Right hindlimb (tissue), 1 donor: Measurements from ENCODE around the gene ERVFRD-1.

ENCODE experiments used
- DNase-seq: peaks from one replicate; pipeline ENCODE4 v3.0.0-alpha.2; 2018

ERVFRD-1 gene, protein sequence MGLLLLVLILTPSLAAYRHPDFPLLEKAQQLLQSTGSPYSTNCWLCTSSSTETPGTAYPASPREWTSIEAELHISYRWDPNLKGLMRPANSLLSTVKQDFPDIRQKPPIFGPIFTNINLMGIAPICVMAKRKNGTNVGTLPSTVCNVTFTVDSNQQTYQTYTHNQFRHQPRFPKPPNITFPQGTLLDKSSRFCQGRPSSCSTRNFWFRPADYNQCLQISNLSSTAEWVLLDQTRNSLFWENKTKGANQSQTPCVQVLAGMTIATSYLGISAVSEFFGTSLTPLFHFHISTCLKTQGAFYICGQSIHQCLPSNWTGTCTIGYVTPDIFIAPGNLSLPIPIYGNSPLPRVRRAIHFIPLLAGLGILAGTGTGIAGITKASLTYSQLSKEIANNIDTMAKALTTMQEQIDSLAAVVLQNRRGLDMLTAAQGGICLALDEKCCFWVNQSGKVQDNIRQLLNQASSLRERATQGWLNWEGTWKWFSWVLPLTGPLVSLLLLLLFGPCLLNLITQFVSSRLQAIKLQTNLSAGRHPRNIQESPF

DNA sequence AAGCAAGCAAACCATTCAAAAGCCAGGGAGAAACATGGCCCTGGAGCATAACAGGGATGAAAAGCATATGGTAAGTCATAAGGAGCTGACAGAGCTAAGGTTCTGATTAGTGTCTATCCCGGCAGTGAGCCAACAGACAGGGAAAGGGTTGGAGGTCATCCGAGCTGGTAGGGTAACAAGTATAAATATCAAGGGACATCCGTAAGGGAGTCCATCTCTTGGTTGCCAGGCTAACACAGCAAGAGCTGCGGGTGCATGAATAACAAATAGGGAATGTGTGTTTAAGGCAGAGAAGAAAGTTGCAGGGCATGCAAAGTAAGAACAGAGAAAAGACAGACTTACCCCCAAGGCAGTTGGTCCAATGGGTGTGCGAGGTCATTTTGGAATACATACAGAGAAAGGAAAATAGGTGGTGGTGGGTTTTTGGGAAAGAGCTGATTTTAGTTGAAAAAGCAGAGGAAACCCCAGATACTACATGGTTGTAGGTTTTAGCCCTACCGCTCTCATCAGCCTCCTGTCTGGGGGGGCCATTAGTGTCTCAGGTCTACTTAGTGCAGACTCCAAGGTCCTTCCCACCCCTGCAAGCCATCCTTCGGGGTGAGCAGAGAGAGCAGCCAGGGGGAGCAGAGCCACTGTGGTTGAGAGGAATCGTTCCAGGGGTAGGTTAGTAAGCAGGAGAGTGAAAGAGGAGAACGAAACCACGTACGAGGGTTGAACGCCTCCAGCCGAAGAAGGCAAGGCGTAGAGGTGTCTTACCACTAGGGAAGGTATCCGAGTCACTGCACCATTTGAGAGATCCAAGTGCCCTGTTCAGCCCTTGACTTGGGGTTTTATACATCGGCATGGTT, at the start of gene ERVFRD-1:
Gene ERVFRD-1 (minus strand): TSS at position 805 of the 848 bp plus-strand sequence. CDS start 6,415 bp downstream, outside the sequence.
- DNase-seq = no peak

DNA sequence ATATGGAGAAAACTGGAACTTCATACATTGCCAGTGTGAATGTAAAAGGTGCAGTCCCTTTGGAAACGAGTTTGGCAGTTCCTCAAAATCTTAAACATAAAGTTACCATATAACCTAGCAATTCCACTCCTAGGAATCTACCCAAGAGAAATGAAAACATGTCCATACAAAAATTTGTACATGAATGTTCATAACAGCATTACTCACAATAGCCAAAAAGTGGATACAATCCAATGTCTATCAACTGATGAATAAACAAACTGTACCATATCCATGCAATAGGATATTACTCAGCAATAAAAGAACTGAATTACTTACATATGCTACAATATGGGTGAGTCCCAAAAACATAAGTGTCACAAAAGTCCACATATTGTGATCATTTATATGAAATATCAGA, 48.7 kb upstream of the ERVFRD-1 start:
- DNase-seq = no peak

DNA sequence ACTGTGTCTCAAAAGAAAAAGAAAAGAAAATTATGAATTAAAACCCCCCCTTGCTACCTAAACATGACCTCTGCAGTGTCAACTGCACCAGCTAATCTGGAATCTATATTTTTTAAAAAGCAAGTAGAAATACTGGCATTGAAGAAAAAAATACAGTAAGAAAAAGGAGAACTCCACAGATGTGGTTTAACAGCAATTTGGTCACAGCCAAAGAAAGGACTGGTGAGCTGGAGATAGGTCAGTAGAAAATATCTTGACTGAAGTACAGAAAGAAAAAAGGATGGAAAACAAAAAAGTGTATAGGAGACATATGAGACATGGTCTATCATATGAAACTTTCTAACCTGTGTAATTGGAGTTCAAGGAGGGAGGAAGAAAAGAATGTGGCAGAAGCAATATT, 44.1 kb upstream of the ERVFRD-1 start:
- no peak for DNase-seq

- no peak for DNase-seq
These were observed 41.9 kb upstream of the ERVFRD-1 start for GRCh38 chr6:11153447-11153846.

- DNase-seq = no peak
These were observed 41.1 kb upstream of the ERVFRD-1 start for GRCh38 chr6:11152581-11152980.

DNA sequence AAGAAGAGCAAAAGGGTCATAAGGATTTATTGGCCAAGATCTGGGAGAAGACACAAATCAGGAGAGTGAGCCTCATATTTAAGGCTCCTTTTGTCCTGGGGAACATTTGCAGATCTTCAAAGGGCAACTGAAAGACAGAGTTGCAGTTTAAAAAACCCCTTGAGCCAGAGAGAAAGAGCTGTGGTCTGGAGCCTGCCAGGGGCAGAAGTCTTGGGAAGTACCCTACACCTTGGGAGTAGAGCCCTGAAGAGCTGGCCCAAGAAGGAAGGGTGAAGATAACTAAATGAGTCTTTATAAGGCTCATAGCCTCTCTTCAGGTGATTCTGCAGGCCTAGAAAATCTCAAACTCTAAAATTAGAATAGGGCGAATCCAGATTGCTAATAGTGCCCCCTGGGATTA, 40.0 kb upstream of the ERVFRD-1 start:
- no peak for DNase-seq

- no peak for DNase-seq
These were observed 38.0 kb upstream of the ERVFRD-1 start for GRCh38 chr6:11149551-11149950.

DNA sequence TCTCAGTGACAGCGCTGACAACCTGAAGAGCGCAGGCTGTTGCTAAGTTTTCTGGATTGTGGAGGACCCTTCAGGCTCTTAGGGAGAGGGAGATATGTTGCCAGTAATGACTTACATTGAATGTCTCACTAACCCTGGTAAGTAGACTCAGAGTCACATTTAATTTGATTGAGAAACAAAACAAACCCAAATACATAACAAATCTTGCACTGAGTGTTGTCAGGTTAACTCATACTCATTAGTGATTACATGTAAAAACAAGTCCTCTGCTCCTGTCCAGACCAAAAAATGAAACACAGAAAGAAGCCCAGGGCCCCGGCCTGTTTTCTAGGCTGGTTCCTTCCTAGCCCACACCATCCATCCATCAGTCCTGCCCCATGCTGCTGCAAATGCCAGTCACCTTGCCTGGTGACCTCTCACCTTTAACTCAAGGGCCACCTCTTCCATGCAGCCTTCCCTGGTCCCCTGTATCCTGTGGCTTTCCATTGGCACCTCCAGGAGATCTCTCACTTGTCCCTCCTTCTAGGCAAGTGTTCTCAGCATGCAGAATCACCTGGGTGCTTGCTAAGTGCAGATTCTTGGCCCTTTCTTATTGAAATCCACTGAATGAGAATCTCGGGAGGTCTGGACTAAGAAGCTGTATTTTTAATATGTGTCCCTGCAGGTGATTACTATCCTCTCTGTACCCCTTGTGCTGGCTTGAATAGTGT, 34.7 kb upstream of the ERVFRD-1 start:
- DNase-seq = no peak

GRCh38 chr6:11144393-11144851, 32.9 kb upstream of the ERVFRD-1 start:
- DNase-seq = peak; percentile 77

DNA sequence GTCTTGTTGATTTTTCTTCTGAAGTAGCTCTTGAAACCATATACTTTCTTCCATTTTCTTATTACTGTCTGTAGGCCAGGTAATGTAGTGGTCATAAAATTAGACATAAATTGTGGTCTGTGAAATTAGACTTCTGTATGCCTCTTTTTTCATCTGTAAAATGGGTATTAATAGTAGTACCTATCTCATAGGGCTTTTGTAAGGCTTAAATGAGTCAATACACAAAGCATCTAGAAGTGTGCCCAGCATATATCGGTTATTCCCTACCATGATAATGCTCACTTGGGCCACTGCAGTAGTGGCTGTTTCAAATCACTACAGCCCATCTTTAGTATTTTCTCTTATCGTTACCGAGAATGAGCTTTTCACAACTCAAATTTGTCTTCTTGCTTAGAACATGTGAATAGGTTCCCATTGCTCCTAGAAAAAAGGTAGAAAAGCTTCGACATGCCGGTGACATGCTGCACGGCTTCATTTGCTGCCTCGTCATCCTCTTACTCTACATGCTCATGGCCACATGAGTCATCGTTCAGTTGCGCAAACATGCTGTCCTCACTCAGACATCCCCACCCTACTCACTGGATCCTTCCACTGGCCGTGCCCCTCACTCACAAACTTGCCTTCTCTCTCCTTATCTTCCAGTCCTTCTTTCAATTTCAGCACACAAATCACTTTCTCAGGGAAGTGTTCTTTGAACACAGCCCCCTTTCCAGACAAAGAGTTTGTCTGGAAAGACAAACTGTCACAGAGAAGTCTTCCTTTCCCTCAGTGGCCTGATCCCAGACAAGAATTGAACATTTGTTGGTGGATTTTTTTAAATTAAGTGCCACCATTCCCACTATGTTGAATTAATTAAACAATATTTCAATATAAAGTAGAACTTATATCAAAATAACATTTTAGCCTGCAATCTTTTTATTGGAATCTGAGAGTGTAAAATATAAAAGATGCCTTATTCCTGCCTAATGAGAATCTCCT, 32.2 kb upstream of the ERVFRD-1 start:
- DNase-seq = no peak

DNA sequence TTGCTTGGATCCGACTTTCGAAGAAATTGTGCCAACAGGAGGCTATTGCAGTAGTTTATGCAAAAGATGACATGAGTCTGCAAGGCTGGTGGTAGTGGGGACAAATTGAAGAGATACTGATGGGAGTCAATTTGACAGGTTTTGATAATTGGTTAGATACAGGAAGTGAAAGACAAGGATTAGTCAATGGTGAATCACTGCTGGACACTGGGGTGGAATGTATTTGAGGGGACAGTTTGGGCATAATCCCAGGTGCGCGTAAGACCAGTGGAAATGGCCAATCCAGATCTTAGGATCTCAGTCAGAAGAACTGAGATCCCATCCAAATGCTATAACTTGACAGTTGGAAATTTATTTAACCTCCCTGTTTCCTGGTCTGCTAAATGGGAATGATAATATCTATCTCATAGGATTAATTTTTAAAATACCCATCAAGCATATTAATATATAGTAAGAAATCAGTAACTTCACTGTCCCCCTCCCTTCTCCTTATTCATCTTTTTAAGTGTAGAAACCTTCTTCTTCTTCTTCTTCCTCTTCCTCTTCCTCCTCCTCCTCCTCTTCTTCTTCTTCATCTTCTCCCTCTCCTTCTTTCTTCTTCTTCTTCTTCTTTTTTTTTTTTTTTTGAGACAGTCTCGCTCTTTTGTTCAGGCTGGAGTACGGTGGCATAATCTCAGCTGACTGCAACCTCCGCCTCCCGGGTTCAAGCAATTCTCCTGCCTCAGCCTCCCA, 30.9 kb upstream of the ERVFRD-1 start:
- DNase-seq = no peak

GRCh38 chr6:11141295-11141694, 29.8 kb upstream of the ERVFRD-1 start:
- DNase-seq = no peak

DNA sequence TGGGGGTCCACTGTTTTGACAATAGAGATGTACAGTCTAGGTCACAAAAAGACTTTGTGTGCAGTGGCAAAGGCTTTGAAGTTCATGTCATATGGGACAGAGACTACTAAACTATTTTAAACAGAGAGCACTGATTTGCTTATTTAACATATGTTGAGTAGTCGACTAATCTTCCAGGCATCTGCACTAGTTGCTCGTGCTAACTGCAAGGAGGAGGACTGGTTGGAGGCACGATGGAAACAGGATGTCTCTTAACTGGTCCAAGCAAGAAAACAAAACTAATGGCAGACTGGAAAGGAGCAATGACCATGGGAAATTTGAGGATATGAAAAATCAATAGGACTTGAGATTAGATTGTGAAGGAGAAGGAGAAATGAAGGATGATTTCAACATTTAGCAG, 28.5 kb upstream of the ERVFRD-1 start:
- no peak for DNase-seq

GRCh38 chr6:11139051-11139960, 27.8 kb upstream of the ERVFRD-1 start:
- no peak for DNase-seq

- no peak for DNase-seq
These were observed 25.3 kb upstream of the ERVFRD-1 start for GRCh38 chr6:11136809-11137208.

DNA sequence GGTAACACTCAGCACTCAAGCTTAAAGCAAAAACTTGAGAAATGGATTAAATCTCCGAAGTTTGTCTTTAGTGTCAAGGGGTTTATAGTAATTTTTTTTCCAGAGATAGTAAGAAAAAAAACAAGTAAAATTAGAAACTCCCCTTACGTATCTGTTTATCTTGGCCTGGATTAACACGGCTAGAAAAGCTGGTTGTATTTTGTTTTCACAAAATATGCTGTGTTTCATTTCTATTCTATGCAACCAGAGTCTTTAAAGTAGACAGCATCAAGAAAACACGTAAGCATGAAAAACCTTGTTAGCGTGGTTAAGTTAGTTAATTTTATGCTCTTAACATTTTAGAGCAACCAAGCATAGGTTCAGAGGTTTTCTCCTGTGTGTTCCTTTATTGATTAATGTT, 21.8 kb upstream of the ERVFRD-1 start:
- DNase-seq = no peak

- DNase-seq = no peak
These were observed 20.8 kb upstream of the ERVFRD-1 start for GRCh38 chr6:11132194-11132888.

DNA sequence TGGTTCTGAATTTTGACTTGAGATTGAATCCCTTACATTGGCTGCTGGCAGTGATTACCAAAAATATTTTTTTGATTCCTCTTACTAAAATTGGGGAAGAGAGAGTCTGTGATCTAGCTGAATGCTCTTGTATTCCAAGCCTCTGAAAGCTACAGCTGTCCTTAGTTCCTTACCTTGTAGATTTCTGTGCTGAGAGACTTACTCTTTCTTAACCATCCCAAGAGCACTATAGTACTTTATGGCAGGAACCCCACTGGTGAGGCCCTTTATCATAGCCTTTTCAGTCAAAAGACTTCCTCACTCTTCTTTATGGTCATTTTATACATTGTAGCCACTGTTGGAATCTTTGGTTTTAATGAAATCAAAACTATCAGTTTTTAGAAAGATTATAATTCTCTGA, 19.1 kb upstream of the ERVFRD-1 start:
- DNase-seq = no peak

DNA sequence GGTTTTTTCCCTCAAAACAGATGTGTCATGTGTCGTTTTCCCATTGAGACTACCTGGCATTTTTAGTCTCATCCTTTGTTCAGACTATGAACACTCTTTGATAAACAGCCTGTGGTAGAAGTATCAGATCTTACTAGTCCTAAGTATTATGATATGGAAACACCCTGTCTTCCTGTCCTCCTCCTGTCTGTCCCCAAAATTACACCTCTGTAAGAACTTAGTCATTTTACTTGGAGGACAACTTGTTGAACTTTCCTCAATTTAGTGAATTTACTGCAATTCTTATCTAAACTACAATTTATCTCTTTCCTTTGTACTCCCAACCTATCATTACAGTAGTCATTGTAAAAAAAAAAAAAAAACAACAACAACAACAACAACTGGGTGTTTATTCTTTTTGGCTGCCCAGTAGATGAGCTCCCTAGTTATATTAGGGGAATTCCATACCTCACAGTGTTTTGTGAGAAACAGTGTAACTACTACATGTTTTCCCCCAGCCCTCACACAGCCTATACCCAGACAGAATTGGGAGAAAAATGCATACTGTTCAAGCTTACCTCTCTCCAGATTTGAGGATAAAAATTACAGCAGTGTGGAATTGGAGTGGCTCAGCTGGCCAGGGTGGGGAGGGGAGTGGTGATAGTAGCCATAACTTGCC, 18.5 kb upstream of the ERVFRD-1 start:
- no peak for DNase-seq
